HCT116 (cell line): Measurements from ENCODE around the gene IBA57. TPM values are rescaled to one million over a fixed set of nuclear protein-coding genes. Genes with fewer than 3 reads are reported as not detected.

Source experiments
- ATAC-seq: fragments of 200-7000 bp; cut with Tn5 transposase; 2 replicates; pipeline ENCODE4 v1.9.1; 2020; ENCODE audit warnings: mild to moderate bottlenecking, moderate library complexity
- BruUV-seq: library from RNA; stranded (reverse); fragments of 400-500 nt; replicated peaks from 2 replicates; lab custom pipeline; 2021; lab: Mats Ljungman, UMichigan
- CTCF ChIA-PET: fragments of 300-600 bp; sonication (Branson Sonifier 250); formaldehyde crosslinking; loops from one replicate; lab custom pipeline; 2021; ENCODE audit warnings: antibody characterized with exemption; lab: Charles Lee
- POLR2A ChIA-PET: fragments of 300-600, 350-600 bp; sonication (Branson Sonifier 250); formaldehyde crosslinking; loops from one replicate; lab custom pipeline; 2021; ENCODE audit warnings: antibody characterized with exemption; lab: Charles Lee
- RAD21 ChIA-PET, 2 experiments: fragments of 300-600 bp; sonication (Branson Sonifier 250); formaldehyde crosslinking; loops; one replicate each; lab custom pipeline; 2023; ENCODE audit warnings: low total read pairs in 2 of 2; ENCODE audit not compliant: uncharacterized antibody in 2 of 2, unreplicated experiment in 2 of 2, low non-redundant PET in 1 of 2; lab: Charles Lee
- DNase-seq: peaks from one replicate; pipeline ENCODE4 v3.0.0-alpha.2; 2010; ENCODE audit warnings: low read depth, low spot score
- H2AFZ ChIP-seq: fragments of 200-600 bp; shearing (Covaris generic), sonication (generic); 2 replicates; pipeline ENCODE4 v1.6.1; 2017; ENCODE audit warnings: low read depth, mixed run types, mixed read lengths, antibody characterized with exemption, low read length; ENCODE audit not compliant: poor library complexity, severe bottlenecking
- H3K27ac ChIP-seq: 2 replicates; pipeline ENCODE4 v1.5.1; 2012; ENCODE audit warnings: low read depth, low read length
- H3K27me3 ChIP-seq: fragments of 200-600 bp; sonication (generic); 2 replicates; pipeline ENCODE4 v1.6.1; 2016; ENCODE audit warnings: mixed run types, low read length, mixed read lengths; ENCODE audit not compliant: insufficient read depth
- H3K36me3 ChIP-seq, 2 experiments: fragments of 200-500 bp in 1 of 2; fragments of 200-600 bp in 1 of 2; sonication (Bioruptor generic) in 1 of 2; sonication (generic) in 1 of 2; 2 replicates each; pipeline versions ENCODE4 v1.5.1 to v1.6.1; 2014 to 2016; ENCODE audit warnings: low read length in 2 of 2, inconsistent platforms in 1 of 2, mixed read lengths in 1 of 2, mixed run types in 1 of 2; ENCODE audit not compliant: insufficient read depth in 2 of 2, control insufficient read depth in 1 of 2
- H3K4me1 ChIP-seq, 2 experiments: fragments of 200-600 bp in 1 of 2; sonication (generic) in 1 of 2; 2 replicates each; pipeline versions ENCODE4 v1.5.1 to v1.6.1; 2012 to 2017; ENCODE audit warnings: low read length in 2 of 2, inconsistent platforms in 1 of 2, mild to moderate bottlenecking in 1 of 2, mixed read lengths in 1 of 2, mixed run types in 1 of 2, moderate library complexity in 1 of 2; ENCODE audit not compliant: insufficient read depth in 2 of 2, control insufficient read depth in 1 of 2
- H3K4me2 ChIP-seq: fragments of 200-600 bp; sonication (generic); 2 replicates; pipeline ENCODE4 v1.6.1; 2017; ENCODE audit warnings: mixed run types, low read length, mixed read lengths
- H3K4me3 ChIP-seq, 2 experiments: fragments of 200-600 bp in 1 of 2; sonication (generic) in 1 of 2; replicated peaks in 1 of 2; 2 replicates each; pipeline ENCODE4 v1.5.1; 2011 to 2016; ENCODE audit warnings: low read length in 2 of 2, control low read depth in 1 of 2, low read depth in 1 of 2, mild to moderate bottlenecking in 1 of 2, mixed read lengths in 1 of 2, mixed run types in 1 of 2
- H3K79me2 ChIP-seq: fragments of 200-600 bp; sonication (generic); 2 replicates; pipeline ENCODE4 v1.6.1; 2017; ENCODE audit warnings: mild to moderate bottlenecking, mixed run types, low read length, moderate library complexity, mixed read lengths; ENCODE audit not compliant: insufficient read depth
- H3K9ac ChIP-seq: fragments of 200-600 bp; sonication (generic); 2 replicates; pipeline ENCODE4 v1.6.1; 2016; ENCODE audit warnings: low read length, mixed read lengths
- H3K9me2 ChIP-seq: fragments of 200-600 bp; sonication (generic), shearing (Covaris generic); 2 replicates; pipeline ENCODE4 v1.6.1; 2017; ENCODE audit warnings: mixed run types, mild to moderate bottlenecking, moderate library complexity; ENCODE audit not compliant: insufficient read depth
- H3K9me3 ChIP-seq, 2 experiments: fragments of 200-500 bp in 1 of 2; fragments of 200-600 bp in 1 of 2; sonication (Bioruptor generic) in 1 of 2; sonication (generic) in 1 of 2; 2 replicates each; pipeline ENCODE4 v1.6.1; 2014 to 2017; ENCODE audit warnings: low read length in 2 of 2, mixed read lengths in 2 of 2, inconsistent platforms in 1 of 2, low read depth in 1 of 2, mild to moderate bottlenecking in 1 of 2, mixed run types in 1 of 2, moderate library complexity in 1 of 2; ENCODE audit not compliant: control insufficient read depth in 1 of 2, insufficient read depth in 1 of 2
- H4K20me1 ChIP-seq: fragments of 200-600 bp; sonication (generic), shearing (Covaris generic); 2 replicates; pipeline ENCODE4 v1.6.1; 2017; ENCODE audit warnings: mixed run types, mild to moderate bottlenecking, moderate library complexity; ENCODE audit not compliant: insufficient read depth
- ATF3 ChIP-seq: IDR thresholded peaks from 2 replicates; pipeline ENCODE4 v1.6.1; 2012
- CBX3 ChIP-seq: IDR thresholded peaks from 2 replicates; pipeline ENCODE4 v1.6.1; 2012; ENCODE audit warnings: low read depth
- CEBPB ChIP-seq: IDR thresholded peaks from 2 replicates; pipeline ENCODE4 v1.6.1; 2012; ENCODE audit warnings: low read depth
- CTCF ChIP-seq, 3 experiments: fragments of 200-600 bp in 1 of 3; sonication (generic) in 1 of 3; IDR thresholded peaks in 2 of 3; conservative IDR thresholded peaks in 1 of 3; 2 replicates each; pipeline ENCODE4 v1.5.1; 2012 to 2017; ENCODE audit warnings: low read depth in 2 of 3, low read length in 2 of 3, antibody characterized with exemption in 1 of 3, borderline replicate concordance in 1 of 3, control low read depth in 1 of 3, mild to moderate bottlenecking in 1 of 3, mixed read lengths in 1 of 3, mixed run types in 1 of 3, moderate library complexity in 1 of 3; ENCODE audit not compliant: insufficient read depth in 1 of 3
- POLR2A ChIP-seq: IDR thresholded peaks from 2 replicates; pipeline ENCODE4 v1.7.0; 2011; ENCODE audit warnings: borderline replicate concordance; ENCODE audit not compliant: insufficient read depth, insufficient read length; ENCODE audit errors: extremely low read depth
- POLR2AphosphoS5 ChIP-seq: IDR thresholded peaks from 2 replicates; pipeline ENCODE4 v1.6.1; 2011; ENCODE audit warnings: mild to moderate bottlenecking, low read depth, low read length, moderate library complexity
- SIN3A ChIP-seq: IDR thresholded peaks from 2 replicates; pipeline ENCODE4 v1.6.1; 2012; ENCODE audit warnings: low read depth
- SRF ChIP-seq: IDR thresholded peaks from 2 replicates; pipeline ENCODE4 v1.6.1; 2012; ENCODE audit warnings: low read depth
- TCF7L2 ChIP-seq: IDR thresholded peaks from 2 replicates; pipeline ENCODE4 v1.7.0; 2011; ENCODE audit warnings: borderline replicate concordance, inconsistent platforms; ENCODE audit not compliant: insufficient read depth, insufficient read length; ENCODE audit errors: extremely low read depth
- ZFX ChIP-seq: fragments of 450-650 bp; IDR thresholded peaks from 2 replicates; pipeline ENCODE4 v1.6.1; 2017
- ZNF274 ChIP-seq: fragments of 200-500 bp; sonication (Bioruptor generic); IDR thresholded peaks from 2 replicates; pipeline ENCODE4 v1.6.1; 2014; ENCODE audit warnings: mild to moderate bottlenecking, low read depth, low read length, inconsistent platforms
- intact Hi-C: fragments of 100-400 bp; cut with micrococcal nuclease; formaldehyde crosslinking; loops from 2 replicates; pipeline ENCODE4 v1.10.0; 2022
- total RNA-seq: library from RNA; stranded (reverse); gene quantifications from one replicate; pipeline ENCODE4 v1.2.1, GENCODE V29; 2021; ENCODE audit not compliant: unreplicated experiment

Gene IBA57
- total RNA-seq, 1 experiment from 2014 or later = 11.6 TPM

- no peak overlapping the region for H3K4me3 ChIP-seq
- no peaks in the 10 kb centered on the region for H3K9me2 ChIP-seq
- ChIA-PET CTCF (no interaction called here), POLR2A (no interaction called here), RAD21 (no interaction called here)
- H3K36me3 ChIP-seq = no peaks in the 10 kb centered on the region
- no peaks in the 10 kb centered on the region for H4K20me1 ChIP-seq
- peaks cover 16 to 18% of the 10 kb centered on the region in 2 experiments for H3K4me1 ChIP-seq
- ATAC-seq (no peak), DNase-seq (no peak)
- H3K9me3 ChIP-seq = no peaks in the 10 kb centered on the region
- H3K27ac ChIP-seq = no peak overlapping the region
- H3K79me2 ChIP-seq = no peaks in the 10 kb centered on the region
- intact Hi-C loops = no loop called here
- no peak overlapping the region for H2AFZ ChIP-seq
- no peak overlapping the region for H3K4me2 ChIP-seq
- no TSS peak for BruUV-seq
- H3K9ac ChIP-seq = no peak overlapping the region
- no peaks in the 10 kb centered on the region for H3K27me3 ChIP-seq
- TF ChIP-seq SRF (no peak), ATF3 (no peak), POLR2A (no peak), SIN3A (no peak), ZFX (no peak)
Observed at GRCh38 chr1:228205526-228206436, 40.2 kb downstream of the IBA57 start.

GRCh38 chr1:228206582-228207351 is 41.2 kb downstream of the IBA57 start:
- Histone ChIP-seq H2AFZ (no peak overlapping the region), H3K9ac (no peak overlapping the region), H3K27ac (no peak overlapping the region), H4K20me1 (no peaks in the 10 kb centered on the region), H3K27me3 (no peaks in the 10 kb centered on the region), H3K4me3 (no peak overlapping the region), H3K4me2 (no peak overlapping the region), H3K9me3 (no peaks in the 10 kb centered on the region), H3K79me2 (no peaks in the 10 kb centered on the region), H3K9me2 (no peaks in the 10 kb centered on the region), H3K36me3 (no peaks in the 10 kb centered on the region), H3K4me1 (peaks cover 16 to 19% of the 10 kb centered on the region in 2 experiments)
- ATAC-seq = no peak
- intact Hi-C loops = no loop called here
- DNase-seq = no peak
- no TSS peak for BruUV-seq
- POLR2A ChIA-PET = no interaction called here
- TF ChIP-seq CBX3 (no peak), ATF3 (no peak), CTCF (IDR thresholded peaks at IDR 0.05 in 2 of 3, conservative IDR thresholded peaks at IDR 0.05 in 1 of 3; ENCODE audit: borderline replicate concordance in 1 of 3, insufficient read depth in 1 of 3, low read depth in 2 of 3, low read length in 2 of 3) (no peak), ZNF274 (no peak), CEBPB (no peak), ZFX (no peak), TCF7L2 (no peak), POLR2AphosphoS5 (no peak)
- RAD21 ChIA-PET = no interaction called here
- CTCF ChIA-PET = no interaction called here
